ENCODE data around the gene PAPPA2. TPM values are rescaled to one million over a fixed set of nuclear protein-coding genes. Genes with fewer than 3 reads are reported as not detected.
A peak's percentile ranks its signal among the peaks of the same experiment; 100 is the strongest.

The PAPPA2 gene
- total RNA-seq, 2 donors from 2014 or later = 0.19 to 1.2 TPM

GRCh38 chr1:176795929-176796328 lies 333.0 kb downstream of the PAPPA2 start:
- Histone ChIP-seq H3K4me1 (peaks cover 0 to under 1% of the 10 kb centered on the region in 2 donors), H3K27ac (no peak overlapping the region), H3K27me3 (no peaks in the 10 kb centered on the region), H3K36me3 (no peaks in the 10 kb centered on the region), H3K9me3 (no peaks in the 10 kb centered on the region), H3K4me3 (no peak overlapping the region)
- DNase-seq (ENCODE audit: low spot score) = peak; percentile 68
- no peak for TF ChIP-seq CTCF (IDR thresholded peaks at IDR 0.05)

GRCh38 chr1:176796583-176796982 lies 333.6 kb downstream of the PAPPA2 start:
- no peak for DNase-seq (ENCODE audit: low spot score)
- Histone ChIP-seq H3K4me3 (no peak overlapping the region), H3K27me3 (no peaks in the 10 kb centered on the region), H3K9me3 (no peaks in the 10 kb centered on the region), H3K36me3 (no peaks in the 10 kb centered on the region), H3K4me1 (peaks cover 0 to 7% of the 10 kb centered on the region in 2 donors), H3K27ac (peak overlapping the region in 1 of 2 donors; percentile 14)
- no peak for TF ChIP-seq CTCF (IDR thresholded peaks at IDR 0.05)

GRCh38 chr1:176799327-176799726 lies 336.4 kb downstream of the PAPPA2 start:
- TF ChIP-seq CTCF (IDR thresholded peaks at IDR 0.05) = no peak
- Histone ChIP-seq H3K36me3 (no peaks in the 10 kb centered on the region), H3K27ac (no peak overlapping the region), H3K4me1 (peaks cover 0 to 20% of the 10 kb centered on the region in 2 donors), H3K4me3 (no peak overlapping the region), H3K27me3 (no peaks in the 10 kb centered on the region), H3K9me3 (no peaks in the 10 kb centered on the region)
- no peak for DNase-seq (ENCODE audit: low spot score)

- H3K27me3 ChIP-seq = no peaks in the 10 kb centered on the region
- H3K4me3 ChIP-seq = no peak overlapping the region
- peaks cover 0 to 20% of the 10 kb centered on the region in 2 donors for H3K4me1 ChIP-seq
- DNase-seq (ENCODE audit: low spot score) = no peak
- H3K36me3 ChIP-seq = no peaks in the 10 kb centered on the region
- no peaks in the 10 kb centered on the region for H3K9me3 ChIP-seq
- peak overlapping the region; percentile 42 to 46 for H3K27ac ChIP-seq
- no peak for TF ChIP-seq CTCF (IDR thresholded peaks at IDR 0.05)
Observed at GRCh38 chr1:176800978-176801513, 338.1 kb downstream of the PAPPA2 start.

GRCh38 chr1:176801514-176802020 lies 338.6 kb downstream of the PAPPA2 start:
- no peak for DNase-seq (ENCODE audit: low spot score)
- peak overlapping the region; percentile 42 to 46 for H3K27ac ChIP-seq
- no peak for TF ChIP-seq CTCF (IDR thresholded peaks at IDR 0.05)

GRCh38 chr1:176802316-176802715 lies 339.3 kb downstream of the PAPPA2 start:
- H3K27ac ChIP-seq = peak overlapping the region in 1 of 2 donors; percentile 46
- H3K9me3 ChIP-seq = no peaks in the 10 kb centered on the region
- no peak for TF ChIP-seq CTCF (IDR thresholded peaks at IDR 0.05)
- H3K36me3 ChIP-seq = no peaks in the 10 kb centered on the region
- peaks cover 0 to 20% of the 10 kb centered on the region in 2 donors for H3K4me1 ChIP-seq
- no peak for DNase-seq (ENCODE audit: low spot score)
- no peaks in the 10 kb centered on the region for H3K27me3 ChIP-seq
- no peak overlapping the region for H3K4me3 ChIP-seq

More at GRCh38 chr1:176801514-176802020, 338.6 kb downstream of the PAPPA2 start:
- Histone ChIP-seq H3K27me3 (no peaks in the 10 kb centered on the region), H3K4me3 (no peak overlapping the region), H3K9me3 (no peaks in the 10 kb centered on the region), H3K4me1 (peaks cover 0 to 20% of the 10 kb centered on the region in 2 donors), H3K36me3 (no peaks in the 10 kb centered on the region)
